Stimulated activated naive CD8-positive, alpha-beta T cell treated with anti-CD3 and anti-CD28 coated beads, Interleukin-15, Interleukin-2, amounts not matched to agents 100 U/mL and 50 U/mL, for 24 hours (primary cell): ENCODE data around the gene GALNT13.

Experiments used
- ATAC-seq: fragments of 150-1000 bp; cut with Tn5 transposase; one replicate; pipeline ENCODE4 v1.10.0; 2021
- DNase-seq: peaks from one replicate; pipeline ENCODE4 v3.0.0; 2021

The GALNT13 gene

GRCh38 chr2:154484338-154485099 lies 612.8 kb downstream of the GALNT13 start:
- DNase-seq (no peak), ATAC-seq (no peak)

DNA sequence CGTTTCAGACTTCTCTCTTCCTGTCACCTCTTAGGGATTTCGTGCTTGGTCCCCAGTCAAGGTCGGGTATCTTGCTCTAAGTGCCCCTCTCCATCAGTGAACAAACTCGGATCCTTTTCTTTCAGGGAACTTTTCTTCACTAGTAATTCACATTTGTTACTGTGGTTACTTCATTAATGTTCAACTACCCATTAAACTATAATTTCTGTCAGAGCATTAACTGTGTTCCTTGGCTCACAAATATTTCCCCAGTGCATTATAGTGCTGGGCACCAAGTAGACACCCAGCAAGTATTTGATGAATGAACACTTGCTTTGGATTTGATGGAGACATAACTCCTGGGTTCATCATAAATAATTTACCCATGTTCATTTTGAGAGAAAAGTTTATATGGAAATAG lies 617.1 kb downstream of the GALNT13 start:
- no peak for ATAC-seq
- DNase-seq, result no peak

- no peak for ATAC-seq
Measured at GRCh38 chr2:154489266-154489858, 617.6 kb downstream of the GALNT13 start.

DNA sequence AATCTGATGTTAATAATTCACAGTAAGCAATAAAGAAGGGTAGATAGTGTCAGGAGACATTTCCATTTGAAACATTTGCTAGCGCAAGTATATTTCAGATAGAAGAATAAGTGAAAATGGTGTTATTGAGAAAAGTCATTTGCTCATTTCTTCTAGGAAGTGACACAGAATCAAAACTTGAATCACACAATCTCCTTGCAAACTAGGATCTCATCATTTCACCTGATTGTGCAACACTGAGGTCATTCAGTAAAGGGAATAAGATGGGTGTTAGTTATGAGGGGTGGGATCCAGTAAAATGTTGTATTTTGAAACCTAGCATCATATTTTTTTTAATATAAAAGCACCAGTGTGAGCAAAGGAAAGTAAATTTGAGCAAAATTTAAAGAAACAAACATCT lies 618.8 kb downstream of the GALNT13 start:
- ATAC-seq, result no peak

More at GRCh38 chr2:154489266-154489858, 617.6 kb downstream of the GALNT13 start:
- DNase-seq, result no peak

GRCh38 chr2:154495455-154495868 lies 623.7 kb downstream of the GALNT13 start:
- no peak for ATAC-seq
- DNase-seq, result no peak

More for the DNA sequence above, 618.8 kb downstream of the GALNT13 start:
- DNase-seq, result no peak

DNA sequence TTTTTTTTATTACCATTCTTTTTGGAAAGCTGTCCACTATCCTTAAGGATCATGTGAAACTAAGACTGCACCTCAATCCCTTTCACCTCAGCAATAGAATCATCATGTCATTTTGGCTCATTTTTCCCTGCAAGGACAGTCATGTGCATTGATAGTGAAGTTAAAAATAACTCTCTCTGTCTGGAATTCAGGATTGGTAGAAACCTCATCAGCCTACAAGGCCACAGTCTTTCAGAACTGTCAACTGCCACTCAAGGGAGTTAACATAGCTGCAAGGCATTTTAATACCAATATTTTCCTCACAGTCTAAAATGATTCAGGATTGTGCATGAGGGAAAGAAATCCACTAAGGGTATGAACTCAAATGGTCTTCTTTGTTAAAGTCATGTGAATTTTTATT lies 625.3 kb downstream of the GALNT13 start:
- ATAC-seq, result no peak

More for the DNA sequence above, 625.3 kb downstream of the GALNT13 start:
- DNase-seq, result no peak
